ENCODE data around the gene SMIM45.

SMIM45 gene

DNA sequence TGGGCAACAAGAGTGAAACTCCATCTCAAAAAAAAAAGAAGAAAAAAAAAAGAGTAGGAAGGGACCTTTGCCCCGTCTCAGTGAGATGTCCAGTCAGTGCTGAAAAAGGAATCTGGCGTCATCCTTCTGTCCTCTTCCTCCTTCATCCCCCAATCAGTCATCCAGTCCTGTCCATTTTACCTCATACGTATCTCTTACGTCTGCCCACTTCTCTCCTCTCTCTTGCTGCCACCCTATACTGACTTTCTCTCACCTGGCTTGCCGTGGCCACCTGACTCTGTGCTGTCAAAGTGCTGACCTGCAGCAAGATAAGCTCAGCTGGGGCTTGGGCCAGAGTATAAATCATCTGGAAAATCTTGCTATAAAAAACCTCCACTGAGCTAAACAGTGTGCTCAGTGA, 30.9 kb downstream of the SMIM45 start:
- DNase-seq (ENCODE audit: low read depth), result no peak
- TF ChIP-seq, protein P1, sequence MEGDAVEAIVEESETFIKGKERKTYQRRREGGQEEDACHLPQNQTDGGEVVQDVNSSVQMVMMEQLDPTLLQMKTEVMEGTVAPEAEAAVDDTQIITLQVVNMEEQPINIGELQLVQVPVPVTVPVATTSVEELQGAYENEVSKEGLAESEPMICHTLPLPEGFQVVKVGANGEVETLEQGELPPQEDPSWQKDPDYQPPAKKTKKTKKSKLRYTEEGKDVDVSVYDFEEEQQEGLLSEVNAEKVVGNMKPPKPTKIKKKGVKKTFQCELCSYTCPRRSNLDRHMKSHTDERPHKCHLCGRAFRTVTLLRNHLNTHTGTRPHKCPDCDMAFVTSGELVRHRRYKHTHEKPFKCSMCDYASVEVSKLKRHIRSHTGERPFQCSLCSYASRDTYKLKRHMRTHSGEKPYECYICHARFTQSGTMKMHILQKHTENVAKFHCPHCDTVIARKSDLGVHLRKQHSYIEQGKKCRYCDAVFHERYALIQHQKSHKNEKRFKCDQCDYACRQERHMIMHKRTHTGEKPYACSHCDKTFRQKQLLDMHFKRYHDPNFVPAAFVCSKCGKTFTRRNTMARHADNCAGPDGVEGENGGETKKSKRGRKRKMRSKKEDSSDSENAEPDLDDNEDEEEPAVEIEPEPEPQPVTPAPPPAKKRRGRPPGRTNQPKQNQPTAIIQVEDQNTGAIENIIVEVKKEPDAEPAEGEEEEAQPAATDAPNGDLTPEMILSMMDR (IDR thresholded peaks at IDR 0.05; ENCODE audit: insufficient read depth, low read depth, low read length, missing control alignments), result no peak
- H3K4me3 ChIP-seq (ENCODE audit: low read depth, low read length), result no peak overlapping the region

DNA sequence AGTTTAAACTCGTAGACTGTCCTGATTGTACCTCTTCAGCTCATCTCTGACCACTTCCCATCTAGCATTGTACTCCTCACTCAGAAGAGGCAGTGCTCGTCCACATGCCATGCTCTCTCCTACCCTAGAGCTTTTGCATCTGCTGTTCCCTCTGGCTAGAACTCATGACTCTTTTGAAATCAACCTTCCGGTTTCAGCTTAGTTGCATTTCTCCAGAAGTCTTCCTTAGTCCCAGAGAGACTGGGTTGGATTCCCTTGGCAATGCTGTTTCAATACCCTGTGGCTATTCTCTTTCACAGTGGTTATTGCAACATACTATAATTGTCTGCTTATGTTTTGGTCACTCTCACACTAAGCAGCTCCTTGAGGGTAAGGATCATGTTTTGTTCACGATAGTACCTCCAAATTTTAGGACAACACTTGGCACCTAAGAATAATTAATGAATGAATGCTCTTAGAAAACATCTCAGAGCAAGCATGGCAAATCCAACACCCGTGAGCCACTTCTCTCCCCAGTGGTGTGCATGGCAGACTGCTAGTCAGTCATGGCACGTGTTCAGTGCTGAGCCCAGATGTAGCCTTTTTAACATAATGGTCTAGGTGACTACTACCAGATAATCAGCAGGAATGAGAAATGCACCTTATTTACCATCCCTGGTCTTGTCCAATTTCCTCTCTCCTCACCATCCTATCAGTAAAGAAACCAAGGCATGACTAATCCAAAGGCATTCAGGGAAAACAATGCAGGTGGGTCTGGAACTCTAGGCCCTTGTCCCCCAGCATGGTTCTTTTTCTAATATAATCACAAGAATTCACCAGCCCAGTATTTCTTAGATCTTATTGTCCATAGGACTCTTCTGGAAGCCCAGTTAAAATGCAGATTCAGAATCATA, 31.8 kb downstream of the SMIM45 start:
- H3K4me3 ChIP-seq (ENCODE audit: low read depth, low read length), result no peak overlapping the region
- TF ChIP-seq, protein P1 (IDR thresholded peaks at IDR 0.05; ENCODE audit: insufficient read depth, low read depth, low read length, missing control alignments), result no peak
- no peak for DNase-seq (ENCODE audit: low read depth)

DNA sequence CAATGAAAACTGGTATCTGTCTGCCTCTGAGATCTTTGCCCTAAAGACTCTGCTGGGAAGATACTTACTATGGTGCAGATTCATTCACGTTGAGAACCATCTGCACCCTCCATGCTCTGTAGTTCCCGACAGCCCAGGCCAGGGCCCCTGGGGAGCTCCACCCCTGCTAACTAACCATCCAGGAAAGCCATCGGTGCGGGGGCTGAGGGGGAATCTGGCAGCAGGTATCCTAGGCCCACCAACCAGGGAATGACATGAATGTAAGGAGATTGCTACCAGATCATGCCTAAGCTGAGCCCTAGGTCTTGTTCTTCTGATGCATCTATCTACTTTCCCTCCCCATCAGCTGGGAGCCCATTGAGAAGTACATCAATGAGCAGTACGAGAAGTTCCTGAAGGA, 35.3 kb downstream of the SMIM45 start:
- no peak for DNase-seq (ENCODE audit: low read depth)
- no peak overlapping the region for H3K4me3 ChIP-seq (ENCODE audit: low read depth, low read length)
- TF ChIP-seq, protein P1 (IDR thresholded peaks at IDR 0.05; ENCODE audit: insufficient read depth, low read depth, low read length, missing control alignments), result no peak

DNA sequence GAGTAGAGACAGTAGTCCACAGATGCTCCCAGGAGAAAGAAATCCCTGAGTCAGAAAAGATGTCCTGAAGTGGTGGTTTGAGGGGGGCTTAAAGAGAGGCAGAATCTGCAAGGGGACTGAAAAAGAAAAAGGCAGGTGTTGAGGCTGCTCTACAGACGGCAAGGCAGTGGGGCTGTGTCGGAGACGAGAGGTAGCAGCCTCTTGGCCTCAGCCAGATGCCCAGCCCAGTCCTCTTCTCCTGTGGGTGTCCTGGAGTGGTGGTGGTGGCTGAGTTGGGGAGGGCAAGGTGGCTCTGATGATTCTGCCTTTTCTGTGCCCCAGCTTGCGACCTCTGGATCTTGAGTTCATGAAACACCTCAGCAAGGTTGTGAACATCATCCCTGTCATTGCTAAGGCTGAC, 37.3 kb downstream of the SMIM45 start:
- TF ChIP-seq, protein P1 (IDR thresholded peaks at IDR 0.05; ENCODE audit: insufficient read depth, low read depth, low read length, missing control alignments), result no peak
- DNase-seq (ENCODE audit: low read depth), result no peak
- H3K4me3 ChIP-seq (ENCODE audit: low read depth, low read length), result no peak overlapping the region

DNA sequence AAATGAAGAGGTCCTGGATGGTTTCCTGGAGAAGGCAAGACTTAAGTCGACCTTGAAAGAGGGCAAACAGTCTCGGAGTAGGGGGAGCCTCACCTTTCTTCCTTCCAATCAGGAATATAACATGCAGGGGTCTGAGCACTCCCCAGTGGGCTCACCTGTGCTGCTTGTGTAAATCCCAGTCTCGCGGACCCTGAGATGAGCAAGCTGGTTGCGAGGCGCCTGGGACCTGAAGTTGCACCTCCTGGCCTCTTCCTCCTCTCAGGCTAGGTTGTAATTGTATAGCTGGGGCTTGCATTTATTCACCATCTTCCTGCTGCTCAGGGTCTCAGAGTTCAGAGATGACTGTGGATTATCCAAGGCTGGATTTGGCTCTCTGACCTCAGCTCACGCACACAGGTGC, 39.2 kb downstream of the SMIM45 start:
- DNase-seq (ENCODE audit: low read depth), result no peak
- TF ChIP-seq, protein P1 (IDR thresholded peaks at IDR 0.05; ENCODE audit: insufficient read depth, low read depth, low read length, missing control alignments), result no peak
- no peak overlapping the region for H3K4me3 ChIP-seq (ENCODE audit: low read depth, low read length)

DNA sequence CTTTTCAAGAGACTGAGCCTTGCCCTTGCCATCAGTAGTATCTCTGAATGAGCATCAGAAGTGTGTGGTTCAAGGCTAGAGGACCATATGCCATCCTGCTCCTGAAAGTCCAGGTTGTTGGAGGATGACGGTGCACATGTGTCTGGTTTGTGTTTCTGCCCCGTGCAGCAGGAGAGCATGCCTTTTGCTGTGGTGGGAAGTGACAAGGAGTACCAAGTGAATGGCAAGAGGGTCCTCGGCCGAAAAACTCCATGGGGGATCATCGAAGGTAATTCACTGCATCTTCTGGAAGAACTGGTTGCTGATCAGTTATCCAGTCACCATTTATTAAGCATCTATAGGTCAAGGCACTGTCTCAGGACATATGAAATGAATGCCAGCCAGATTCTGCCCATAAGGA, 40.5 kb downstream of the SMIM45 start:
- H3K4me3 ChIP-seq (ENCODE audit: low read depth, low read length), result no peak overlapping the region
- DNase-seq (ENCODE audit: low read depth), result no peak
- TF ChIP-seq, protein P1 (IDR thresholded peaks at IDR 0.05; ENCODE audit: insufficient read depth, low read depth, low read length, missing control alignments), result no peak

DNA sequence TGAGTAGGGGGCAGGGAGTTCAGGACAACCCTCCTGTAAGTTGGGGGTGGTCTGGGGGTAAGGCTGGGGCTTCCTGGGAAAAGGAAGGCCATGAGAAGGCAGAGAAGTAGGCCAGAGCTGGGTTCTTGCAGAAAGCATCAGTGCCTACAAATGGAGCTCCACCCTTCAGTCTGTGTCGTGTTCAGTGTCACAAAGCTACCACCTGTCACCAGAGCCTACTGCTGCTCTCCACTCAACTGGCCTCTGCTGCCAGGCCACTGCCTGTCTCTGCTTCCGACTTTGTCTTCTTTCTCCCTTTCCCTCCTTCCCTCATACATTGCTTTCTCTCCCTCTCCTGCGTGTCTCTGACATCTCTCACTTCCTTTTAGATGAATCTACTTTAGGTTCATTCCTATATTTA, 43.3 kb downstream of the SMIM45 start:
- TF ChIP-seq, protein P1 (IDR thresholded peaks at IDR 0.05; ENCODE audit: insufficient read depth, low read depth, low read length, missing control alignments), result no peak
- peak; percentile 57 for DNase-seq (ENCODE audit: low read depth)

More for the DNA sequence above, 43.3 kb downstream of the SMIM45 start:
- no peak overlapping the region for H3K4me3 ChIP-seq (ENCODE audit: low read depth, low read length)
